Mucosa of descending colon (tissue), 3 donors: ENCODE results near the gene C12orf57. TPM values are rescaled to one million over a fixed set of nuclear protein-coding genes. Genes with fewer than 3 reads are reported as not detected.

Experiments
- ATAC-seq: fragments of 200-7000 bp; cut with Tn5 transposase; one replicate; pipeline ENCODE4 v1.9.1; 2020; ENCODE audit warnings: mild to moderate bottlenecking, moderate library complexity
- DNase-seq, 3 donors: peaks; one replicate each; pipeline ENCODE4 v3.0.0-alpha.2; 2020
- H3K36me3 ChIP-seq: fragments of 200-600 bp; one replicate; pipeline ENCODE4 v1.8.0; 2021; ENCODE audit warnings: low read depth, mild to moderate bottlenecking
- H3K4me1 ChIP-seq: fragments of 200-600 bp; one replicate; pipeline ENCODE4 v1.8.0; 2021; ENCODE audit warnings: low read depth, mild to moderate bottlenecking
- H3K4me3 ChIP-seq: fragments of 200-600 bp; one replicate; pipeline ENCODE4 v1.8.0; 2021; ENCODE audit warnings: mild to moderate bottlenecking
- H3K9me3 ChIP-seq: fragments of 200-600 bp; one replicate; pipeline ENCODE4 v1.8.0; 2021; ENCODE audit warnings: mild to moderate bottlenecking
- CTCF ChIP-seq: fragments of 200-600 bp; IDR thresholded peaks from one replicate; pipeline ENCODE4 v1.8.0; 2022; ENCODE audit warnings: antibody characterized with exemption, mild to moderate bottlenecking
- intact Hi-C, 2 donors: fragments of 100-400 bp; cut with DNase I in 1 of 2; cut with micrococcal nuclease in 1 of 2; formaldehyde crosslinking; loops; one replicate each; pipeline versions ENCODE4 v1.11.0 to v1.11.1; 2022; cut with DNase I, micrococcal nuclease
- total RNA-seq, 3 donors: library from RNA; stranded (reverse); fragmentation: NEBNext Ultra II Directional in 2 of 3; extraction: Animal tissue kit (Norgen Biotek cat#: 25700) in 2 of 3; gene quantifications; one replicate each; pipeline versions ENCODE4 v1.2.1 to v1.2.4, GENCODE V29; 2021 to 2023
- donor health status: DM: no; HTN: no; CAD: no; lungs with moderate emphysema.
- donor health status: DM: no; HTN: no; CAD: no.
- donor health status: DM: no; HTN: yes; CAD: no.

Gene C12orf57
- total RNA-seq, 3 donors from 2014 or later = 113 to 175 (median 130) TPM

- Histone ChIP-seq H3K9me3 (no peaks in the 10 kb centered on the region), H3K36me3 (no peaks in the 10 kb centered on the region), H3K4me3 (no peak overlapping the region), H3K4me1 (peaks cover 5% of the 10 kb centered on the region)
- peak; percentile 63 for ATAC-seq
- no peak for TF ChIP-seq CTCF
- intact Hi-C loops = no loop called here
- DNase-seq = no peak
Measured at GRCh38 chr12:6979453-6979852, 35.6 kb downstream of the C12orf57 start.

GRCh38 chr12:6980075-6980474 lies 36.3 kb downstream of the C12orf57 start:
- H3K4me1 ChIP-seq = peaks cover 5% of the 10 kb centered on the region

GRCh38 chr12:6980740-6981139 lies 36.9 kb downstream of the C12orf57 start:
- Histone ChIP-seq H3K4me3 (no peak overlapping the region), H3K36me3 (no peaks in the 10 kb centered on the region), H3K9me3 (no peaks in the 10 kb centered on the region), H3K4me1 (peaks cover 5% of the 10 kb centered on the region)
- intact Hi-C loops = no loop called here
- ATAC-seq (no peak), DNase-seq (no peak)
- no peak for TF ChIP-seq CTCF

More at GRCh38 chr12:6980075-6980474, 36.3 kb downstream of the C12orf57 start:
- no peaks in the 10 kb centered on the region for H3K9me3 ChIP-seq
- H3K4me3 ChIP-seq = no peak overlapping the region
- DNase-seq = no peak
- intact Hi-C loops = no loop called here
- TF ChIP-seq CTCF = no peak
- no peaks in the 10 kb centered on the region for H3K36me3 ChIP-seq
- ATAC-seq = no peak

GRCh38 chr12:6981152-6982052 lies 37.6 kb downstream of the C12orf57 start:
- ATAC-seq = no peak

GRCh38 chr12:6982532-6982931 lies 38.7 kb downstream of the C12orf57 start:
- TF ChIP-seq CTCF = no peak
- no peaks in the 10 kb centered on the region for H3K9me3 ChIP-seq
- peaks cover 5% of the 10 kb centered on the region for H3K4me1 ChIP-seq
- H3K4me3 ChIP-seq = no peak overlapping the region
- no peak for ATAC-seq
- no peaks in the 10 kb centered on the region for H3K36me3 ChIP-seq
- DNase-seq = no peak
- intact Hi-C loops = no loop called here

More at GRCh38 chr12:6981152-6982052, 37.6 kb downstream of the C12orf57 start:
- TF ChIP-seq CTCF = no peak
- no peaks in the 10 kb centered on the region for H3K36me3 ChIP-seq
- peaks cover 5% of the 10 kb centered on the region for H3K4me1 ChIP-seq
- no peak for DNase-seq
- no peak overlapping the region for H3K4me3 ChIP-seq
- intact Hi-C loops = no loop called here
- no peaks in the 10 kb centered on the region for H3K9me3 ChIP-seq
